ENCODE results near the gene DBX1.
"Not testable (repeated sequence)": the region's sequence is repeated elsewhere in the genome, so short reads cannot be mapped to it uniquely, and the experiment has no call there.

The DBX1 gene

GRCh38 chr11:20131788-20132666 lies 28.2 kb downstream of the DBX1 start:
- no peaks in the 10 kb centered on the region for H3K4me1 ChIP-seq (ENCODE audit: control insufficient read depth, insufficient read depth, low read length)
- no peaks in the 10 kb centered on the region for H3K9me3 ChIP-seq (replicated peaks; ENCODE audit: low read length)
- no peaks in the 10 kb centered on the region for H3K27me3 ChIP-seq (ENCODE audit: control insufficient read depth, insufficient read depth, low read length)
- H3K9ac ChIP-seq (ENCODE audit: low read depth, low read length) = no peak overlapping the region
- peaks cover 22% of the 10 kb centered on the region for H3K36me3 ChIP-seq (ENCODE audit: insufficient read depth, low read length)
- H3K4me2 ChIP-seq (ENCODE audit: low read length) = no peak overlapping the region
- no peak overlapping the region for H3K4me3 ChIP-seq (ENCODE audit: low read length)

- Histone ChIP-seq H3K9me3 (replicated peaks; ENCODE audit: low read length) (no peaks in the 10 kb centered on the region), H3K36me3 (ENCODE audit: insufficient read depth, low read length) (peaks cover 27% of the 10 kb centered on the region), H3K9ac (ENCODE audit: low read depth, low read length) (no peak overlapping the region), H3K4me3 (ENCODE audit: low read length) (no peak overlapping the region), H3K4me1 (ENCODE audit: control insufficient read depth, insufficient read depth, low read length) (peaks cover 8% of the 10 kb centered on the region), H3K4me2 (ENCODE audit: low read length) (no peak overlapping the region), H3K27me3 (ENCODE audit: control insufficient read depth, insufficient read depth, low read length) (no peaks in the 10 kb centered on the region)
Measured at GRCh38 chr11:20129665-20130064, 30.6 kb downstream of the DBX1 start.

- not testable (repeated sequence) for H3K4me3 ChIP-seq (ENCODE audit: low read length); H3K27me3 ChIP-seq (ENCODE audit: control insufficient read depth, insufficient read depth, low read length); H3K9ac ChIP-seq (ENCODE audit: low read depth, low read length); H3K4me2 ChIP-seq (ENCODE audit: low read length); H3K9me3 ChIP-seq (replicated peaks; ENCODE audit: low read length); H3K4me1 ChIP-seq (ENCODE audit: control insufficient read depth, insufficient read depth, low read length)
- peaks cover 27% of the 10 kb centered on the region for H3K36me3 ChIP-seq (ENCODE audit: insufficient read depth, low read length)
Measured at GRCh38 chr11:20128528-20128825, 31.8 kb downstream of the DBX1 start.

- no peak overlapping the region for H3K4me2 ChIP-seq (ENCODE audit: low read length)
- H3K4me3 ChIP-seq (ENCODE audit: low read length) = no peak overlapping the region
- peaks cover 8% of the 10 kb centered on the region for H3K4me1 ChIP-seq (ENCODE audit: control insufficient read depth, insufficient read depth, low read length)
Measured at GRCh38 chr11:20127671-20128527, 32.4 kb downstream of the DBX1 start.

GRCh38 chr11:20126724-20127123 lies 33.6 kb downstream of the DBX1 start:
- Histone ChIP-seq H3K4me1 (ENCODE audit: control insufficient read depth, insufficient read depth, low read length) (peaks cover 8% of the 10 kb centered on the region), H3K36me3 (ENCODE audit: insufficient read depth, low read length) (peaks cover 21% of the 10 kb centered on the region), H3K9ac (ENCODE audit: low read depth, low read length) (no peak overlapping the region)

More at GRCh38 chr11:20127671-20128527, 32.4 kb downstream of the DBX1 start:
- Histone ChIP-seq H3K9ac (ENCODE audit: low read depth, low read length) (no peak overlapping the region), H3K9me3 (replicated peaks; ENCODE audit: low read length) (no peaks in the 10 kb centered on the region), H3K27me3 (ENCODE audit: control insufficient read depth, insufficient read depth, low read length) (no peaks in the 10 kb centered on the region), H3K36me3 (ENCODE audit: insufficient read depth, low read length) (peaks cover 26% of the 10 kb centered on the region)

DNA sequence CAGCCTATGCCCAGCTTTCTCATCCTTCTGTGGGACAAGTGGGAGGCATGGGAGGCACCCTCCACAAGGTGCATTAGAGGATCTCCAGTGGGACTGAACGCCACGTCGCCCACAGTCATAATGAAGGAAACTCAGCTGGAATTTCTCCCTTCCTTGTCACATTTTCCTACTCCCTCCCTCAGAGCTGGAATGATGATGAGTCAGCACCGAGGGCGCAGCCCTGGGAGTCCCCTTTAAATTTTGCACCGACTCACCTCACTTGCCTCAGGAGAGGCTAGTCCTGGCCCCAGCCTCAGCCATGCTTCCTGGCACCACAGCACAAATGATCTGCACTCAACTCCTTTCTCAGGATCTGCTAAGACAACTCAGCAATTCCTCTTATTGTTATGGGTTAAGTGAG lies 34.3 kb downstream of the DBX1 start:
- Histone ChIP-seq H3K4me1 (ENCODE audit: control insufficient read depth, insufficient read depth, low read length) (peaks cover 8% of the 10 kb centered on the region), H3K9me3 (replicated peaks; ENCODE audit: low read length) (no peaks in the 10 kb centered on the region), H3K36me3 (ENCODE audit: insufficient read depth, low read length) (peaks cover 27% of the 10 kb centered on the region), H3K4me2 (ENCODE audit: low read length) (no peak overlapping the region), H3K9ac (ENCODE audit: low read depth, low read length) (no peak overlapping the region), H3K27me3 (ENCODE audit: control insufficient read depth, insufficient read depth, low read length) (no peaks in the 10 kb centered on the region), H3K4me3 (ENCODE audit: low read length) (no peak overlapping the region)

More at GRCh38 chr11:20126724-20127123, 33.6 kb downstream of the DBX1 start:
- no peak overlapping the region for H3K4me2 ChIP-seq (ENCODE audit: low read length)
- H3K9me3 ChIP-seq (replicated peaks; ENCODE audit: low read length) = no peaks in the 10 kb centered on the region
- no peaks in the 10 kb centered on the region for H3K27me3 ChIP-seq (ENCODE audit: control insufficient read depth, insufficient read depth, low read length)
- no peak overlapping the region for H3K4me3 ChIP-seq (ENCODE audit: low read length)

GRCh38 chr11:20122131-20122530 lies 38.1 kb downstream of the DBX1 start:
- H3K27me3 ChIP-seq (ENCODE audit: control insufficient read depth, insufficient read depth, low read length) = no peaks in the 10 kb centered on the region
- H3K4me3 ChIP-seq (ENCODE audit: low read length) = no peak overlapping the region
- H3K36me3 ChIP-seq (ENCODE audit: insufficient read depth, low read length) = peaks cover 58% of the 10 kb centered on the region
- peaks cover 17% of the 10 kb centered on the region for H3K4me1 ChIP-seq (ENCODE audit: control insufficient read depth, insufficient read depth, low read length)
- no peaks in the 10 kb centered on the region for H3K9me3 ChIP-seq (replicated peaks; ENCODE audit: low read length)
- no peak overlapping the region for H3K9ac ChIP-seq (ENCODE audit: low read depth, low read length)
- H3K4me2 ChIP-seq (ENCODE audit: low read length) = no peak overlapping the region

DNA sequence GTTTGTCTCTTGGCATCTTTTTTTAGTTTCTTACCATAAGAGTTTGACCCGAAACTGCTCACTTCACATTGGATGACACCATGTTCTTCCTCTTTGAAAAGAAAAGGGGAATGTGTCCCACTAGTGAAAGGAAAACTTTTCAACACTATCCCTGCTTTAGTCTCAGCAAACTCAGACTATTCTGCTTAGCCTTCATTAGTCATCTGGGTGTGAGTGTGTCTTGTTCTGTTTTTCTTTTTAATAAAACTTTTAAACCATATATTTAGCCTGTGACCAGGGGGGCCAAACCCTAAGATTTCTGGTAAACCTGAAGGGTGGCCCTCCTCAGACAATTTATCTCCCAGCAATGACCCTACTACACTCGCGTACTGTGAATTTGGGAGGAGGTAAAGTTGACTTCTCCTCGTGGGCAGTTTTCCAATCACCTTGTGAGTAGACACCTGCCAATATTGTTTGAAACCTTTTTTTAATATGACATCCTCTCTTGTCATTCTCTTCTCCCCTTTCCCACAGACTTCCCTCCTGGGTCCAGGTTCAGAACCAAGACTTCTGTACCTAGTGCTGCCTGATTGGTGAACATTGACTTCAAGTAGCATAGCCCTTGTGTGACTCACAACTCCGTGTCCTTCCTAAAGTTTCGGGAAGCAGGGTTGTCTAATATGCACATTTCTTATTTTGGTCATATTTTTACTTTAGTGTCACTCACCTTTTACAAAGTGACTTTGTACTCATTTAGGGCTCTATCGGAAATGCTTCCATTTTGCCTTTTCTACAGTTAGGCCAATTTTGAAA lies 39.9 kb downstream of the DBX1 start:
- peaks cover 9% of the 10 kb centered on the region for H3K4me1 ChIP-seq (ENCODE audit: control insufficient read depth, insufficient read depth, low read length)

GRCh38 chr11:20119315-20119714 lies 41.0 kb downstream of the DBX1 start:
- no peak overlapping the region for H3K4me3 ChIP-seq (ENCODE audit: low read length)
- H3K4me2 ChIP-seq (ENCODE audit: low read length) = no peak overlapping the region
- no peaks in the 10 kb centered on the region for H3K9me3 ChIP-seq (replicated peaks; ENCODE audit: low read length)
- peaks cover 18% of the 10 kb centered on the region for H3K4me1 ChIP-seq (ENCODE audit: control insufficient read depth, insufficient read depth, low read length)
- H3K36me3 ChIP-seq (ENCODE audit: insufficient read depth, low read length) = peaks cover 72% of the 10 kb centered on the region
- H3K9ac ChIP-seq (ENCODE audit: low read depth, low read length) = no peak overlapping the region
- no peaks in the 10 kb centered on the region for H3K27me3 ChIP-seq (ENCODE audit: control insufficient read depth, insufficient read depth, low read length)

More for the DNA sequence above, 39.9 kb downstream of the DBX1 start:
- H3K36me3 ChIP-seq (ENCODE audit: insufficient read depth, low read length) = peaks cover 63% of the 10 kb centered on the region
- H3K9ac ChIP-seq (ENCODE audit: low read depth, low read length) = no peak overlapping the region
- no peak overlapping the region for H3K4me2 ChIP-seq (ENCODE audit: low read length)
- H3K27me3 ChIP-seq (ENCODE audit: control insufficient read depth, insufficient read depth, low read length) = no peaks in the 10 kb centered on the region
- H3K9me3 ChIP-seq (replicated peaks; ENCODE audit: low read length) = no peaks in the 10 kb centered on the region
- H3K4me3 ChIP-seq (ENCODE audit: low read length) = no peak overlapping the region

DNA sequence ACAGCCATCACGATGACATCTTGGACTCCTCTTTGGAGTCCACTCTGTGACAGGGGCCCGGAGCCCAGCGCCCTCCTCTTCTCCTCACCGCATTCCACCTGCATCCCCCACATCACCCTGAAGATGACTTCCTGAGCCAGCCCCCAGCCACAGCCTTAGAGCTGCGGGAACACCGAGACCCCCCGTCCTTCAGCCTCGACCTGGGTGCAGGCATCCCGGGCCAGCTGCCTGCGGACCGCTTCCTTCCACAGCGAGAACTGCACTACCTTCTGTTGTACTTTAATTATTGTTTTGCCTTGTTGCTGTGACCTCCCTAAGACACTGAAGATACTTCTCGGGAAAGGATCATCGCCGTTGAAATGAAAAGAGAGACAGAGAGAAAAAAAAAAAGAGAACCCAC lies 42.1 kb downstream of the DBX1 start:
- Histone ChIP-seq H3K9ac (ENCODE audit: low read depth, low read length) (no peak overlapping the region), H3K4me2 (ENCODE audit: low read length) (no peak overlapping the region), H3K27me3 (ENCODE audit: control insufficient read depth, insufficient read depth, low read length) (no peaks in the 10 kb centered on the region), H3K36me3 (ENCODE audit: insufficient read depth, low read length) (peaks cover 83% of the 10 kb centered on the region), H3K4me3 (ENCODE audit: low read length) (no peak overlapping the region), H3K4me1 (ENCODE audit: control insufficient read depth, insufficient read depth, low read length) (peaks cover 29% of the 10 kb centered on the region), H3K9me3 (replicated peaks; ENCODE audit: low read length) (no peaks in the 10 kb centered on the region)

DNA sequence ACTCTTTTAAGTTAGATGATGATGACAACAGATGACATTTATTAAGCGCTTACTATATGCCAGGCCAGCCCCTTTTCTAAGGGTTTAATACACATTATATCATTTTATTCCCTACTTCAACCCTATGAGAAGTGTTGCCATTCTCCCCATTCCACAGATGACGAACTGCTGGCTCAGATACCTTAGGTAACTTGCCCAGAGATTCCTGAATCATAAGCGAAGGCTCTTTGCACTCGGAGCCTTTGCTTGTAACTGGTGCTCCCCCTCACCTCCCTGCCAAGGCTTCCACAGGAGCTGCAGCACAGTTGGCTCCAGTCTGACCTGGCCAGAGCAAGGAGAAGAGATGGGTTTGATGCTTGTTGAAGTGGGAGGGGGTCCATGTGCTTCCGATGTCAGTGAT lies 43.0 kb downstream of the DBX1 start:
- peaks cover 38% of the 10 kb centered on the region for H3K4me1 ChIP-seq (ENCODE audit: control insufficient read depth, insufficient read depth, low read length)
- no peak overlapping the region for H3K4me2 ChIP-seq (ENCODE audit: low read length)
- no peaks in the 10 kb centered on the region for H3K9me3 ChIP-seq (replicated peaks; ENCODE audit: low read length)
- no peak overlapping the region for H3K4me3 ChIP-seq (ENCODE audit: low read length)
- H3K27me3 ChIP-seq (ENCODE audit: control insufficient read depth, insufficient read depth, low read length) = no peaks in the 10 kb centered on the region
- peaks cover 85% of the 10 kb centered on the region for H3K36me3 ChIP-seq (ENCODE audit: insufficient read depth, low read length)
- no peak overlapping the region for H3K9ac ChIP-seq (ENCODE audit: low read depth, low read length)
